ENCODE results near the gene PNPLA7. TPM values are rescaled to one million over a fixed set of nuclear protein-coding genes. Genes with fewer than 3 reads are reported as not detected.

The PNPLA7 gene
- total and polyA plus RNA-seq, 2 donors (not counting 1 experiment from before 2014, with no cell fraction given): 18.7 to 29.9 TPM

DNA sequence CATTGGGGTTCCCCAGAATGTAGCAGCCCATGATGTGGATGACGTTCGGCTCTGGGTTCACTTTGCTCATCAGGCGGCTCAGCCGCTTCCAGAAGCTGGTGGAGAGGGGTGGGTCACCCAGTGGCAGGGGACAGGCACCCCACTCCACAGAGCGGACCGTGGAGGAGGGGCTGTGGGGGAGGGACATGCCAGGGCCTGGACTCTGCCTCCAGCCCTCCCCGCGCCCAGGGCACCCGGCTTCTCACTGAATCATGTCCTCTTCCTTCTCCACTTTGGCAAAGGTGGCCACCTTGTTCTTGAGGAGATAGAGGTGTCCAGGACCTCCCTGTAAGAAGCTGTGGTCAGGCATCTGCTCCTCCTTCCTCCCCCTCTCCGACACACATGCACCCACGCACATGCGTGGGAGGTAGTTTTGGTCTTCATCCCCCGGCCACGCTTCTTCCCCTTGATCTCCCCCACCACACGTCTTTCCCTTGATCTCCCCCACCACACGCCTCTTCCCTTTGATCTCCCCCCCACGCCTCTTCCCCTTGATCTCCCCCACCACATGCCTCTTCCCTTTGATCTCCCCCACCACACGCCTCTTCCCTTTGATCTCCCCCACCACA is 100.2 kb downstream of the PNPLA7 start:
- DNase-seq (no peak), ATAC-seq (ENCODE audit: low read depth) (no peak)
- H3K4me1 Mint-ChIP-seq: peaks cover 25% of the 10 kb centered on the region
- H3K27ac ChIP-seq (ENCODE audit: low read length in 2 of 2): no peak overlapping the region
- 80% methylated on average over 7 of the region's 18 CpGs for WGBS (ENCODE audit: insufficient coverage)
- no peak overlapping the region for H3K4me3 Mint-ChIP-seq
- H3K27me3 Mint-ChIP-seq: no peaks in the 10 kb centered on the region
- no peak overlapping the region for H3K27ac Mint-ChIP-seq
- H3K4me1 ChIP-seq (ENCODE audit: control insufficient read depth in 2 of 2, insufficient read depth in 2 of 2, low read length in 2 of 2): peaks cover 32 to 49% of the 10 kb centered on the region in 2 donors
- H4K20me1 ChIP-seq (ENCODE audit: control insufficient read depth, insufficient read depth, low read length, poor library complexity, severe bottlenecking): peaks cover 7% of the 10 kb centered on the region
- no peak for TF ChIP-seq EZH2 (IDR thresholded peaks at IDR 0.05; ENCODE audit: borderline replicate concordance, insufficient read depth, low read depth, low read length, poor library complexity, severe bottlenecking)
- TF ChIP-seq, protein P1, sequence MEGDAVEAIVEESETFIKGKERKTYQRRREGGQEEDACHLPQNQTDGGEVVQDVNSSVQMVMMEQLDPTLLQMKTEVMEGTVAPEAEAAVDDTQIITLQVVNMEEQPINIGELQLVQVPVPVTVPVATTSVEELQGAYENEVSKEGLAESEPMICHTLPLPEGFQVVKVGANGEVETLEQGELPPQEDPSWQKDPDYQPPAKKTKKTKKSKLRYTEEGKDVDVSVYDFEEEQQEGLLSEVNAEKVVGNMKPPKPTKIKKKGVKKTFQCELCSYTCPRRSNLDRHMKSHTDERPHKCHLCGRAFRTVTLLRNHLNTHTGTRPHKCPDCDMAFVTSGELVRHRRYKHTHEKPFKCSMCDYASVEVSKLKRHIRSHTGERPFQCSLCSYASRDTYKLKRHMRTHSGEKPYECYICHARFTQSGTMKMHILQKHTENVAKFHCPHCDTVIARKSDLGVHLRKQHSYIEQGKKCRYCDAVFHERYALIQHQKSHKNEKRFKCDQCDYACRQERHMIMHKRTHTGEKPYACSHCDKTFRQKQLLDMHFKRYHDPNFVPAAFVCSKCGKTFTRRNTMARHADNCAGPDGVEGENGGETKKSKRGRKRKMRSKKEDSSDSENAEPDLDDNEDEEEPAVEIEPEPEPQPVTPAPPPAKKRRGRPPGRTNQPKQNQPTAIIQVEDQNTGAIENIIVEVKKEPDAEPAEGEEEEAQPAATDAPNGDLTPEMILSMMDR (IDR thresholded peaks at IDR 0.05): no peak
- H3K9ac ChIP-seq (ENCODE audit: low read length): no peak overlapping the region
- POLR2A ChIA-PET: no interaction called here
- H3K4me3 ChIP-seq (ENCODE audit: control extremely low read depth in 1 of 5, extremely low read depth in 1 of 5, insufficient read depth in 1 of 5, low read depth in 2 of 5, low read length in 4 of 5): no peak overlapping the region
- no peaks in the 10 kb centered on the region for H3K79me2 ChIP-seq (ENCODE audit: control insufficient read depth, insufficient read depth, low read length)
- no peak overlapping the region for H3K4me2 ChIP-seq (replicated peaks; ENCODE audit: low read depth, low read length, poor library complexity, severe bottlenecking)
- CTCF ChIA-PET: no interaction called here
- H3K9me3 ChIP-seq (ENCODE audit: control extremely low read depth in 1 of 3, control insufficient read depth in 2 of 3, insufficient read depth in 1 of 3, low read length in 2 of 3): peaks cover 0 to 6% (median 0%) of the 10 kb centered on the region in 3 donors
- H3K27me3 ChIP-seq (replicated peaks in 1 of 4; ENCODE audit: control extremely low read depth in 1 of 4, control insufficient read depth in 3 of 4, insufficient read depth in 4 of 4, low read length in 3 of 4): peaks cover 0 to under 1% (median 0%) of the 10 kb centered on the region in 4 experiments
- H3K9me3 Mint-ChIP-seq (ENCODE audit: insufficient read depth): no peaks in the 10 kb centered on the region
- no peaks in the 10 kb centered on the region for H3K36me3 ChIP-seq (replicated peaks in 1 of 2; ENCODE audit: control extremely low read depth in 1 of 2, control insufficient read depth in 1 of 2, extremely low read depth in 1 of 2, insufficient read depth in 2 of 2, low read length in 1 of 2)
- no peak overlapping the region for H2AFZ ChIP-seq (ENCODE audit: insufficient read depth, low read depth, low read length, poor library complexity, severe bottlenecking)
- intact Hi-C loops (cut with micrococcal nuclease): loop anchor here (10.0 kb wide), 1 partner anchor 655 kb away; the partner anchor contains the start of genes CCDC183 and TMEM141

DNA sequence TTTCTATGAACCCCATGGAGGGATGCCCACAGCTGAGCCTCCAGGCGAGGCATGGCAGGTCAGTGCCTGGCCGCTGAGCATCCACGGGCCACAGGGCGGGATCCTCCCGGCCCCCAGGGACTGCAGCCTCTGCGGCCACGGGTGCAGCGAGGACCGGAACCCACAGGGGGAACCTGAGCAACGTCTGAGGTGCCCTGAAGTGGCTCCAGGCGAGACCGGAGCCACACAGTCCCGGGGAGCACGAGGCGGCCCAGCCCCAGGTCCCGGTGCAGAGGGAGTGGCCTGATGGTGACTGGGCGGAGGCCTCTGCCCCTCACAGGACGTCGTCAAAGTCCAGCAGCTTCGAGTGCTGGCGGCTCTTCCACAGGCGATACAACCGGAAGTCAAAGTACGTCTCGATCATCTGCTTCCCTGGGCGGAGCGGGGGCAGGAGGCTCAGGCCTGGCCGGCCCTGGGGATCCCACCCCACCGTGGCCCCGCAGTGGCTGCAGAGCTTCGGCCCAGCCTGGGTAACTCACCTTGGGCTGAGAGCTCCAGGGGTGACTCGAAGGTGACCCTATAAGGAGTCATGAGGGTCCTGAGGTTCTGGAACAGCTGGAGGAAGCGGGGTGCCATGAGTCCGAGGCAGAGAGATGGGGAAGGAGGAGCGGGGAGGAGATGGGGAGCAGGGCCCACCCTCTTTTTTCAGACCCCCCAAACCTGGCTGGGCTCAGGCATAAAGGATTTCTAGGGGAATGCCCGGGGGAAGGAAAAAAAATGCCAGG is 100.9 kb downstream of the PNPLA7 start:
- peaks cover 25 to 43% of the 10 kb centered on the region in 2 donors for H3K4me1 ChIP-seq (ENCODE audit: control insufficient read depth in 2 of 2, insufficient read depth in 2 of 2, low read length in 2 of 2)
- Mint-ChIP-seq H3K27me3 (peaks cover 3% of the 10 kb centered on the region), H3K9me3 (ENCODE audit: insufficient read depth) (no peaks in the 10 kb centered on the region), H3K4me3 (no peak overlapping the region), H3K27ac (no peak overlapping the region), H3K4me1 (peaks cover 19% of the 10 kb centered on the region)
- H3K4me2 ChIP-seq (replicated peaks; ENCODE audit: low read depth, low read length, poor library complexity, severe bottlenecking): no peak overlapping the region
- no peak overlapping the region for H2AFZ ChIP-seq (ENCODE audit: insufficient read depth, low read depth, low read length, poor library complexity, severe bottlenecking)
- intact Hi-C loops (cut with micrococcal nuclease): no loop called here
- DNase-seq (no peak), ATAC-seq (ENCODE audit: low read depth) (no peak)
- no peaks in the 10 kb centered on the region for H3K36me3 ChIP-seq (replicated peaks in 1 of 2; ENCODE audit: control extremely low read depth in 1 of 2, control insufficient read depth in 1 of 2, extremely low read depth in 1 of 2, insufficient read depth in 2 of 2, low read length in 1 of 2)
- H4K20me1 ChIP-seq (ENCODE audit: control insufficient read depth, insufficient read depth, low read length, poor library complexity, severe bottlenecking): peaks cover 7% of the 10 kb centered on the region
- 94% methylated on average over 33 of the region's 36 CpGs for WGBS (ENCODE audit: insufficient coverage)
- H3K9ac ChIP-seq (ENCODE audit: low read length): no peak overlapping the region
- ChIA-PET POLR2A (no interaction called here), CTCF (no interaction called here)
- no peak overlapping the region for H3K4me3 ChIP-seq (ENCODE audit: control extremely low read depth in 1 of 5, extremely low read depth in 1 of 5, insufficient read depth in 1 of 5, low read depth in 2 of 5, low read length in 4 of 5)
- no peak overlapping the region for H3K27ac ChIP-seq (ENCODE audit: low read length in 2 of 2)
- peaks cover 0 to 6% (median 0%) of the 10 kb centered on the region in 3 donors for H3K9me3 ChIP-seq (ENCODE audit: control extremely low read depth in 1 of 3, control insufficient read depth in 2 of 3, insufficient read depth in 1 of 3, low read length in 2 of 3)
- no peak for TF ChIP-seq EZH2 (IDR thresholded peaks at IDR 0.05; ENCODE audit: borderline replicate concordance, insufficient read depth, low read depth, low read length, poor library complexity, severe bottlenecking)
- TF ChIP-seq, protein P1 (IDR thresholded peaks at IDR 0.05): no peak
- H3K79me2 ChIP-seq (ENCODE audit: control insufficient read depth, insufficient read depth, low read length): no peaks in the 10 kb centered on the region
- H3K27me3 ChIP-seq (replicated peaks in 1 of 4; ENCODE audit: control extremely low read depth in 1 of 4, control insufficient read depth in 3 of 4, insufficient read depth in 4 of 4, low read length in 3 of 4): peaks cover 0 to 7% (median 2%) of the 10 kb centered on the region in 4 experiments

All from B cell (primary cell).